Measurements from ENCODE around the gene TENT5C.

Gene TENT5C

GRCh38 chr1:117665556-117666270 lies 59.9 kb downstream of the TENT5C start:
- no peaks in the 10 kb centered on the region for H3K9me3 ChIP-seq (ENCODE audit: control insufficient read depth, insufficient read depth, low read depth, low read length)
- ChIA-PET CTCF (no interaction called here), POLR2A (no interaction called here)
- no peak for TF ChIP-seq ZXDB (tag by site-specific recombination; IDR thresholded peaks at IDR 0.05)
- TF ChIP-seq ZBTB44 (tag by site-specific recombination; IDR thresholded peaks at IDR 0.05), result no peak
- TF ChIP-seq ZNF221 (tag by site-specific recombination; IDR thresholded peaks at IDR 0.05; ENCODE audit: borderline replicate concordance), result no peak
- no peak for TF ChIP-seq ZSCAN23 (tag by site-specific recombination; IDR thresholded peaks at IDR 0.05)
- TF ChIP-seq ZNF175 (tag by site-specific recombination; IDR thresholded peaks at IDR 0.05), result no peak
- no peak for TF ChIP-seq SCRT1 (tag by site-specific recombination; IDR thresholded peaks at IDR 0.05; ENCODE audit: borderline replicate concordance)
- TF ChIP-seq ZNF416 (tag by site-specific recombination; IDR thresholded peaks at IDR 0.05), result no peak
- no peak for TF ChIP-seq ZNF302 (tag by site-specific recombination; IDR thresholded peaks at IDR 0.05; ENCODE audit: low read depth)
- H3K27ac ChIP-seq (ENCODE audit: extremely low read depth, low read depth, low read length), result no peak overlapping the region
- no peaks in the 10 kb centered on the region for H3K4me1 ChIP-seq (ENCODE audit: control insufficient read depth, insufficient read depth, low read length)
- no peaks in the 10 kb centered on the region for H3K36me3 ChIP-seq (ENCODE audit: control insufficient read depth in 2 of 2, insufficient read depth in 1 of 2, low read length in 2 of 2)
- H3K4me3 ChIP-seq (ENCODE audit: low read depth, low read length), result no peak overlapping the region

- ChIA-PET CTCF (no interaction called here), POLR2A (no interaction called here)
- Histone ChIP-seq H3K9me3 (ENCODE audit: control insufficient read depth, insufficient read depth, low read depth, low read length) (no peaks in the 10 kb centered on the region), H3K27ac (ENCODE audit: extremely low read depth, low read depth, low read length) (no peak overlapping the region), H3K36me3 (ENCODE audit: control insufficient read depth in 2 of 2, insufficient read depth in 1 of 2, low read length in 2 of 2) (no peaks in the 10 kb centered on the region), H3K4me3 (ENCODE audit: low read depth, low read length) (no peak overlapping the region), H3K4me1 (ENCODE audit: control insufficient read depth, insufficient read depth, low read length) (no peaks in the 10 kb centered on the region)
- TF ChIP-seq OSR2 (tag by site-specific recombination; IDR thresholded peaks at IDR 0.05) (no peak), MEIS1 (CRISPR knock-in tag; IDR thresholded peaks at IDR 0.05; ENCODE audit: borderline replicate concordance) (no peak), IKZF3 (tag by site-specific recombination; IDR thresholded peaks at IDR 0.05) (no peak), GLIS2 (tag by site-specific recombination; IDR thresholded peaks at IDR 0.05) (no peak), WT1 (tag by site-specific recombination; IDR thresholded peaks at IDR 0.05) (no peak), ZNF133 (tag by site-specific recombination; IDR thresholded peaks at IDR 0.05) (no peak), ZNF350 (tag by site-specific recombination; IDR thresholded peaks at IDR 0.05) (no peak), ZNF140 (tag by site-specific recombination; IDR thresholded peaks at IDR 0.05) (no peak), ZIC2 (tag by site-specific recombination; IDR thresholded peaks at IDR 0.05) (no peak)
Observed at GRCh38 chr1:117669572-117669971, 63.7 kb downstream of the TENT5C start.

GRCh38 chr1:117670976-117671780 lies 65.3 kb downstream of the TENT5C start:
- H3K27ac ChIP-seq (ENCODE audit: extremely low read depth, low read depth, low read length), result no peak overlapping the region
- H3K4me3 ChIP-seq (ENCODE audit: low read depth, low read length), result no peak overlapping the region
- ChIA-PET CTCF (interaction anchor here (0.6 to 0.7 kb wide), 2 partner anchors 65 to 136 kb away, joined by 3 read pairs; no protein-coding TSS in a partner anchor), POLR2A (no interaction called here)
- no peaks in the 10 kb centered on the region for H3K4me1 ChIP-seq (ENCODE audit: control insufficient read depth, insufficient read depth, low read length)
- H3K9me3 ChIP-seq (ENCODE audit: control insufficient read depth, insufficient read depth, low read depth, low read length), result no peaks in the 10 kb centered on the region
- H3K36me3 ChIP-seq (ENCODE audit: control insufficient read depth in 2 of 2, insufficient read depth in 1 of 2, low read length in 2 of 2), result no peaks in the 10 kb centered on the region
- TF ChIP-seq ZNF394 (tag by site-specific recombination; IDR thresholded peaks at IDR 0.05; ENCODE audit: borderline replicate concordance) (no peak), TSHZ1 (tag by site-specific recombination; IDR thresholded peaks at IDR 0.05; ENCODE audit: borderline replicate concordance) (no peak), ZNF664 (tag by site-specific recombination; IDR thresholded peaks at IDR 0.05) (no peak), MYNN (tag by site-specific recombination; IDR thresholded peaks at IDR 0.05; ENCODE audit: borderline replicate concordance) (no peak), ZNF221 (tag by site-specific recombination; IDR thresholded peaks at IDR 0.05; ENCODE audit: borderline replicate concordance) (no peak), ZNF48 (tag by site-specific recombination; IDR thresholded peaks at IDR 0.05) (no peak), ZSCAN16 (tag by site-specific recombination; IDR thresholded peaks at IDR 0.05) (no peak)

Data from HEK293 (cell line).